Loucy (cell line): ENCODE results near the gene IRF3.

Source experiments
- H2AFZ ChIP-seq: fragments of 200-600 bp; sonication (generic); 2 replicates; pipeline ENCODE4 v1.6.0; 2016; ENCODE audit warnings: antibody characterized with exemption, mild to moderate bottlenecking, low read length, moderate library complexity
- H3F3A ChIP-seq: fragments of 200-600 bp; 2 replicates; pipeline ENCODE4 v1.6.0; 2016; ENCODE audit warnings: antibody characterized with exemption, low read depth, mild to moderate bottlenecking
- H3K27me3 ChIP-seq: fragments of 200-600 bp; sonication (generic); 2 replicates; pipeline ENCODE4 v1.6.1; 2014; ENCODE audit warnings: low read length, mild to moderate bottlenecking; ENCODE audit not compliant: insufficient read depth, poor library complexity, severe bottlenecking
- H3K36me3 ChIP-seq: fragments of 200-600 bp; sonication (generic); 2 replicates; pipeline ENCODE4 v1.6.1; 2016; ENCODE audit warnings: low read length; ENCODE audit not compliant: insufficient read depth
- H3K4me1 ChIP-seq: fragments of 200-600 bp; sonication (generic); 2 replicates; pipeline ENCODE4 v1.5.1; 2014; ENCODE audit warnings: low read length, mild to moderate bottlenecking; ENCODE audit not compliant: insufficient read depth, poor library complexity, severe bottlenecking
- H3K4me2 ChIP-seq: fragments of 200-600 bp; sonication (generic); 2 replicates; pipeline ENCODE4 v1.6.0; 2014; ENCODE audit warnings: antibody characterized with exemption, low read length, low read depth, mild to moderate bottlenecking; ENCODE audit not compliant: poor library complexity, severe bottlenecking
- H3K4me3 ChIP-seq: fragments of 200-600 bp; sonication (generic); 2 replicates; pipeline ENCODE4 v1.5.1; 2014; ENCODE audit warnings: low read length, mild to moderate bottlenecking, mixed read lengths; ENCODE audit not compliant: poor library complexity, severe bottlenecking
- H3K79me2 ChIP-seq: fragments of 200-600 bp; sonication (generic); 2 replicates; pipeline ENCODE4 v1.6.1; 2014; ENCODE audit warnings: low read length; ENCODE audit not compliant: insufficient read depth
- H3K9ac ChIP-seq: fragments of 200-600 bp; sonication (generic); 2 replicates; pipeline ENCODE4 v1.6.0; 2014; ENCODE audit warnings: mild to moderate bottlenecking, low read depth, low read length, moderate library complexity; ENCODE audit not compliant: poor library complexity, severe bottlenecking
- H3K9me2 ChIP-seq: fragments of 200-600 bp; sonication (generic); replicated peaks from 2 replicates; pipeline ENCODE4 v1.6.1; 2016; ENCODE audit warnings: low read depth, low read length, mixed read lengths
- H3K9me3 ChIP-seq: fragments of 200-600 bp; sonication (generic); 2 replicates; pipeline ENCODE4 v1.6.1; 2014; ENCODE audit warnings: mild to moderate bottlenecking, antibody characterized with exemption, low read length, low read depth; ENCODE audit not compliant: insufficient read depth
- H4K20me1 ChIP-seq: fragments of 200-600 bp; sonication (generic); 2 replicates; pipeline ENCODE4 v1.6.0; 2014; ENCODE audit warnings: antibody characterized with exemption, low read length, mild to moderate bottlenecking; ENCODE audit not compliant: insufficient read depth, poor library complexity, severe bottlenecking
- EZH2phosphoT487 ChIP-seq: fragments of 200-600 bp; IDR thresholded peaks from 2 replicates; pipeline ENCODE4 v1.6.1; 2018; ENCODE audit warnings: antibody characterized with exemption, mild to moderate bottlenecking, moderate library complexity, borderline replicate concordance
- TF ChIP-seq, protein P1 (sequence below): fragments of 200-600 bp; sonication (generic); conservative IDR thresholded peaks from 2 replicates; pipeline ENCODE4 v1.5.1; 2014; ENCODE audit warnings: mild to moderate bottlenecking, antibody characterized with exemption, low read length

IRF3 gene

DNA sequence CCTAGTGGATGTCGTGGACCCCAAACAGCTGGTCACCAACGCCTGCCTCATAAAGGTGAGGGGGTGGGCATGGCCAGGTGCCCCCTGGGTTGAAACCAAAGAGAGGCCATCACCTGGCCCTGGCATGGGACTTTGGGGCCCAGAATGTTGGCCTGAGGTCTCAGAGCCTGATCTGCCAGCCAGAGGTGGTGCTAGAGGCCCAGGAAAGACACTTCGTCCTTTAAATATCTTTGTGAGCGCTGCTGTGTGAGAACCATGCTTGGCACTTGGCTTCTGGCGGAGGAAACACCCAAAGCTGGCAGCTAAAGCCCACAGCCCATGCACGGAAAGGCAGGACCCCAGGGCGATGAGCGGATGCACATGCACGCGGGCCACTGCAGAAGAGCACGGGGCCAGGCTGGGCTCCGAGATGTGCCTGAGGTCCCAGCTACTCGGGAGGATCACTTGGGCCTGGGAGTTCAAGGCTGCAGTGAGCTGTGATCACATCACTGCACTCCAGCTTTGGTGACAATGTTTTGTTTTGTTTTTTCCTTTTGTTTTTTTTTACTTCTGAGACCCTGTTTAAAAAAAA lies 19.4 kb upstream of the IRF3 start:
- Histone ChIP-seq H3K9ac (no peak overlapping the region), H3K9me3 (no peaks in the 10 kb centered on the region), H3K9me2 (no peaks in the 10 kb centered on the region), H2AFZ (no peak overlapping the region), H3K4me3 (no peak overlapping the region), H3F3A (no peaks in the 10 kb centered on the region), H4K20me1 (peaks cover 28% of the 10 kb centered on the region), H3K79me2 (peaks cover 20% of the 10 kb centered on the region), H3K4me2 (no peak overlapping the region), H3K36me3 (peaks cover 73% of the 10 kb centered on the region; the same call in 1 of the 2 replicates), H3K4me1 (peaks cover 10% of the 10 kb centered on the region), H3K27me3 (no peaks in the 10 kb centered on the region)
- no peak for TF ChIP-seq EZH2phosphoT487
- TF ChIP-seq, protein P1, sequence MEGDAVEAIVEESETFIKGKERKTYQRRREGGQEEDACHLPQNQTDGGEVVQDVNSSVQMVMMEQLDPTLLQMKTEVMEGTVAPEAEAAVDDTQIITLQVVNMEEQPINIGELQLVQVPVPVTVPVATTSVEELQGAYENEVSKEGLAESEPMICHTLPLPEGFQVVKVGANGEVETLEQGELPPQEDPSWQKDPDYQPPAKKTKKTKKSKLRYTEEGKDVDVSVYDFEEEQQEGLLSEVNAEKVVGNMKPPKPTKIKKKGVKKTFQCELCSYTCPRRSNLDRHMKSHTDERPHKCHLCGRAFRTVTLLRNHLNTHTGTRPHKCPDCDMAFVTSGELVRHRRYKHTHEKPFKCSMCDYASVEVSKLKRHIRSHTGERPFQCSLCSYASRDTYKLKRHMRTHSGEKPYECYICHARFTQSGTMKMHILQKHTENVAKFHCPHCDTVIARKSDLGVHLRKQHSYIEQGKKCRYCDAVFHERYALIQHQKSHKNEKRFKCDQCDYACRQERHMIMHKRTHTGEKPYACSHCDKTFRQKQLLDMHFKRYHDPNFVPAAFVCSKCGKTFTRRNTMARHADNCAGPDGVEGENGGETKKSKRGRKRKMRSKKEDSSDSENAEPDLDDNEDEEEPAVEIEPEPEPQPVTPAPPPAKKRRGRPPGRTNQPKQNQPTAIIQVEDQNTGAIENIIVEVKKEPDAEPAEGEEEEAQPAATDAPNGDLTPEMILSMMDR: no peak

DNA sequence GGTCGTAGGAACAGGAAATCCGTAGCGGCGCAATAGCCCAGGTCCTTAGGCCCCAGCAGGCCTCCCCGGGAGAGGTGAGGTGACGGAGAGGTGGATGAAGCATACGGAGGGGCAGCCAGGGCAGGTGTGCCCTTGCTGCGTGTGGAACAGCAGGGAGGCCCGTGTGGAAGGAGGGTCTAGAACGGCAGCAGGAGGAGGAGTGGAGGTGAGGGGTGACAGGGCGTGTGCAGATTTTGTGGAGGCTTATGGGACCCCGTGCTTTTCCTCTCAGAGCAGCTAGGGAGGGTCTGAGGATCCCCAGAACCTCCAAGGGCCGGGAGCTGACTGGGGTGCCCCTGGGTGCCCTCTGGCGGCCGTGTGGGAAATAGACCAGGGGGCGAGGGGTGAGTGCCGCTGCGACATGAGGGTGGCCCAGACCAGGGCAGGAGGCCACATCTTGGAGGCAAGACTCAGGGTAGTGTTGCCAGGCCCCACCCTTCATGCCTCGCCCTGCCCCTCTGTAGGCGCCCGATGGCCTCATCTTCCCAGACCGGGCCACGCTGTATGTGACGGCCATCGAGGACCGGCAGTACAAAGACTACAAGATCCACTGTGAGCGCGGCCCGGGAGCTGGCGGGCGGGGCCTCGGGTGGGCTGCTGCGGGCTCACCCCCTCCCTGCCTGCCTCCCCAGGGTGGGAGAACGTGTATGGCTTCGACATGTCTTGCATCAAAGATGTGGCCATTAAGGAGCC lies 18.8 kb upstream of the IRF3 start:
- Histone ChIP-seq H3K4me2 (no peak overlapping the region), H3K36me3 (peaks cover 73% of the 10 kb centered on the region; the same call in 1 of the 2 replicates), H3K9ac (no peak overlapping the region), H2AFZ (no peak overlapping the region), H3K9me3 (no peaks in the 10 kb centered on the region), H3F3A (no peaks in the 10 kb centered on the region), H3K4me1 (peaks cover 17% of the 10 kb centered on the region), H3K4me3 (no peak overlapping the region), H3K79me2 (peaks cover 27% of the 10 kb centered on the region), H4K20me1 (peaks cover 35% of the 10 kb centered on the region), H3K27me3 (no peaks in the 10 kb centered on the region), H3K9me2 (no peaks in the 10 kb centered on the region)
- TF ChIP-seq, protein P1: peak; percentile 54
- no peak for TF ChIP-seq EZH2phosphoT487

DNA sequence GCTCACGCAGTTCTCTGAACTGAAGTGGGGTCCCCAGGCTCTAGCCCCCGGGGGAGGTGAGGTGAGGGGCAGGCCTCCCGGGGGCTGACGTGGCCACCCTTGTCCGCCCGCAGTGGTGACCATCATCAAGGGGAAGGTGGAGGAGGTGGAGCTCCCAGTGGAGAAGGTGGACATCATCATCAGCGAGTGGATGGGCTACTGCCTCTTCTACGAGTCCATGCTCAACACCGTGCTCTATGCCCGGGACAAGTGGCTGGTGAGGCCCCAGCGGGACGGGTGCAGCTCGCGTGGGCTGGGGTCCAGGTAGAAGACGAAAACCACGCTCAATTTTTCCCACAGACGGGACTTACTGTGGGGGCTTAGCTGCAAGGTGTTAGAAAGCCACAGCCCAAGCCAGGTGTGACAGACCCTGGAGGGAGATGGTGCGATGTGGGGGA lies 18.2 kb upstream of the IRF3 start:
- H3F3A ChIP-seq: no peaks in the 10 kb centered on the region
- no peak overlapping the region for H3K4me2 ChIP-seq
- no peak overlapping the region for H3K9ac ChIP-seq
- peaks cover 21% of the 10 kb centered on the region for H3K4me1 ChIP-seq
- no peaks in the 10 kb centered on the region for H3K27me3 ChIP-seq
- peaks cover 33% of the 10 kb centered on the region for H3K79me2 ChIP-seq
- no peak for TF ChIP-seq EZH2phosphoT487
- TF ChIP-seq, protein P1: no peak
- H3K36me3 ChIP-seq: peaks cover 71% of the 10 kb centered on the region; the same call in 1 of the 2 replicates
- no peaks in the 10 kb centered on the region for H3K9me3 ChIP-seq
- H4K20me1 ChIP-seq: peaks cover 40% of the 10 kb centered on the region
- H3K9me2 ChIP-seq: no peaks in the 10 kb centered on the region
- H3K4me3 ChIP-seq: no peak overlapping the region
- no peak overlapping the region for H2AFZ ChIP-seq
